Breast epithelium (tissue), 3 donors: ENCODE results near the gene HELZ2.

ENCODE experiments used
- POLR2A ChIP-seq: fragments of 450-650 bp; IDR thresholded peaks from one replicate; pipeline ENCODE4 v1.6.1; 2016; ENCODE audit warnings: antibody characterized with exemption, mild to moderate bottlenecking, moderate library complexity
- POLR2AphosphoS5 ChIP-seq, 3 donors: sonication (generic); formaldehyde crosslinking; IDR thresholded peaks; one replicate each; pipeline ENCODE4 v1.6.1; 2017; ENCODE audit warnings: antibody characterized with exemption in 3 of 3
- TF ChIP-seq, protein P1 (sequence below), 3 donors: fragments of 450-650 bp; IDR thresholded peaks; one replicate each; pipeline ENCODE4 v1.5.1; 2016 to 2017; ENCODE audit warnings: antibody characterized with exemption in 3 of 3, mild to moderate bottlenecking in 3 of 3, moderate library complexity in 3 of 3

DNA sequence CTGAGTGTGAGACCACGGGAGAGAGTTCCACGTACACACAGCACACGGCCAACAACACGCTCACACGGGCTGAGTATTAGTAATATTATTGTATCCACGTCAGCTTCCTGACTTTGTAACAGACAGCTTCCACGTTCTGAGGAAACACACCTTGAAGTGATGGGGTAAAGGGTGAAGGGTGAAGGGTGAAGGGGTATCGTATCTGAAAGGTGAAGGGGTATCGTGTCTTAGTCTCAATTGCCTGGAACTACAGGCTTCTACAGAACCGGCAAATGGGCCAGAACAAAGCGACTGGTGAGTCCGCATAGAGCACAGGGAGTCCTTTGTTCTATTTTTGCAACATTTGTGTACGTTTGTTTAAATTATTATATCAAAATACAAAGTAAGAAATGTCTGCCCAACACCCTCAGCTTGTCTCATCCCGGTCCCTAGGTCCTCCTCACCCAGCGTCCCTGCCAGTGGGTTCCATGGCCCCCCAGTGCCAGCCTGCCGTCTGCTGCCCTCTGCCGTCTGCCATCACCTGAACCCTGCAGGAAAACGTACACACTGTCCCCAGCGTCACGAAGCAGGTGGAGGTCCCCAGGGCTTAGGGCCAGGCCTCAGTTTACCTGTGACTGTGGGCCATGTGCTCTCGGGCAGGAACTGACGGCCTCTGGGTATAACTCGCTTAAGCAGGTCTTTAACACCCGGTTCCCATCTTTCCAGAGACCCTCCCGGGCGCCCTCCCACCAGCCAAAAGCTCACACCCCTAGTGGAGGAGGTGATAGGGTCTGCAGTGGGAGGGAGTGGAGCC, 4.4 kb upstream of the HELZ2 start:
- TF ChIP-seq POLR2A (no peak), POLR2AphosphoS5 (IDR thresholded peaks at IDR 0.05) (no peak)
- TF ChIP-seq, protein P1, sequence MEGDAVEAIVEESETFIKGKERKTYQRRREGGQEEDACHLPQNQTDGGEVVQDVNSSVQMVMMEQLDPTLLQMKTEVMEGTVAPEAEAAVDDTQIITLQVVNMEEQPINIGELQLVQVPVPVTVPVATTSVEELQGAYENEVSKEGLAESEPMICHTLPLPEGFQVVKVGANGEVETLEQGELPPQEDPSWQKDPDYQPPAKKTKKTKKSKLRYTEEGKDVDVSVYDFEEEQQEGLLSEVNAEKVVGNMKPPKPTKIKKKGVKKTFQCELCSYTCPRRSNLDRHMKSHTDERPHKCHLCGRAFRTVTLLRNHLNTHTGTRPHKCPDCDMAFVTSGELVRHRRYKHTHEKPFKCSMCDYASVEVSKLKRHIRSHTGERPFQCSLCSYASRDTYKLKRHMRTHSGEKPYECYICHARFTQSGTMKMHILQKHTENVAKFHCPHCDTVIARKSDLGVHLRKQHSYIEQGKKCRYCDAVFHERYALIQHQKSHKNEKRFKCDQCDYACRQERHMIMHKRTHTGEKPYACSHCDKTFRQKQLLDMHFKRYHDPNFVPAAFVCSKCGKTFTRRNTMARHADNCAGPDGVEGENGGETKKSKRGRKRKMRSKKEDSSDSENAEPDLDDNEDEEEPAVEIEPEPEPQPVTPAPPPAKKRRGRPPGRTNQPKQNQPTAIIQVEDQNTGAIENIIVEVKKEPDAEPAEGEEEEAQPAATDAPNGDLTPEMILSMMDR (IDR thresholded peaks at IDR 0.05): no peak
